HCT116 (cell line): Measurements from ENCODE around the gene SAMD14. TPM values are rescaled to one million over a fixed set of nuclear protein-coding genes. Genes with fewer than 3 reads are reported as not detected.

Experiments used
- ATAC-seq: fragments of 200-7000 bp; cut with Tn5 transposase; 2 replicates; pipeline ENCODE4 v1.9.1; 2020; ENCODE audit warnings: mild to moderate bottlenecking, moderate library complexity
- BruUV-seq: library from RNA; stranded (reverse); fragments of 400-500 nt; replicated peaks from 2 replicates; lab custom pipeline; 2021; lab: Mats Ljungman, UMichigan
- CTCF ChIA-PET: fragments of 300-600 bp; sonication (Branson Sonifier 250); formaldehyde crosslinking; loops from one replicate; lab custom pipeline; 2021; ENCODE audit warnings: antibody characterized with exemption; lab: Charles Lee
- POLR2A ChIA-PET: fragments of 300-600, 350-600 bp; sonication (Branson Sonifier 250); formaldehyde crosslinking; loops from one replicate; lab custom pipeline; 2021; ENCODE audit warnings: antibody characterized with exemption; lab: Charles Lee
- RAD21 ChIA-PET, 2 experiments: fragments of 300-600 bp; sonication (Branson Sonifier 250); formaldehyde crosslinking; loops; one replicate each; lab custom pipeline; 2023; ENCODE audit warnings: low total read pairs in 2 of 2; ENCODE audit not compliant: uncharacterized antibody in 2 of 2, unreplicated experiment in 2 of 2, low non-redundant PET in 1 of 2; lab: Charles Lee
- DNase-seq: peaks from one replicate; pipeline ENCODE4 v3.0.0-alpha.2; 2010; ENCODE audit warnings: low read depth, low spot score
- H2AFZ ChIP-seq: fragments of 200-600 bp; shearing (Covaris generic), sonication (generic); 2 replicates; pipeline ENCODE4 v1.6.1; 2017; ENCODE audit warnings: low read depth, mixed run types, mixed read lengths, antibody characterized with exemption, low read length; ENCODE audit not compliant: poor library complexity, severe bottlenecking
- H3K27ac ChIP-seq: 2 replicates; pipeline ENCODE4 v1.5.1; 2012; ENCODE audit warnings: low read depth, low read length
- H3K27me3 ChIP-seq: fragments of 200-600 bp; sonication (generic); 2 replicates; pipeline ENCODE4 v1.6.1; 2016; ENCODE audit warnings: mixed run types, low read length, mixed read lengths; ENCODE audit not compliant: insufficient read depth
- H3K36me3 ChIP-seq, 2 experiments: fragments of 200-500 bp in 1 of 2; fragments of 200-600 bp in 1 of 2; sonication (Bioruptor generic) in 1 of 2; sonication (generic) in 1 of 2; 2 replicates each; pipeline versions ENCODE4 v1.5.1 to v1.6.1; 2014 to 2016; ENCODE audit warnings: low read length in 2 of 2, inconsistent platforms in 1 of 2, mixed read lengths in 1 of 2, mixed run types in 1 of 2; ENCODE audit not compliant: insufficient read depth in 2 of 2, control insufficient read depth in 1 of 2
- H3K4me1 ChIP-seq, 2 experiments: fragments of 200-600 bp in 1 of 2; sonication (generic) in 1 of 2; 2 replicates each; pipeline versions ENCODE4 v1.5.1 to v1.6.1; 2012 to 2017; ENCODE audit warnings: low read length in 2 of 2, inconsistent platforms in 1 of 2, mild to moderate bottlenecking in 1 of 2, mixed read lengths in 1 of 2, mixed run types in 1 of 2, moderate library complexity in 1 of 2; ENCODE audit not compliant: insufficient read depth in 2 of 2, control insufficient read depth in 1 of 2
- H3K4me2 ChIP-seq: fragments of 200-600 bp; sonication (generic); 2 replicates; pipeline ENCODE4 v1.6.1; 2017; ENCODE audit warnings: mixed run types, low read length, mixed read lengths
- H3K4me3 ChIP-seq, 2 experiments: fragments of 200-600 bp in 1 of 2; sonication (generic) in 1 of 2; replicated peaks in 1 of 2; 2 replicates each; pipeline ENCODE4 v1.5.1; 2011 to 2016; ENCODE audit warnings: low read length in 2 of 2, control low read depth in 1 of 2, low read depth in 1 of 2, mild to moderate bottlenecking in 1 of 2, mixed read lengths in 1 of 2, mixed run types in 1 of 2
- H3K79me2 ChIP-seq: fragments of 200-600 bp; sonication (generic); 2 replicates; pipeline ENCODE4 v1.6.1; 2017; ENCODE audit warnings: mild to moderate bottlenecking, mixed run types, low read length, moderate library complexity, mixed read lengths; ENCODE audit not compliant: insufficient read depth
- H3K9ac ChIP-seq: fragments of 200-600 bp; sonication (generic); 2 replicates; pipeline ENCODE4 v1.6.1; 2016; ENCODE audit warnings: low read length, mixed read lengths
- H3K9me2 ChIP-seq: fragments of 200-600 bp; sonication (generic), shearing (Covaris generic); 2 replicates; pipeline ENCODE4 v1.6.1; 2017; ENCODE audit warnings: mixed run types, mild to moderate bottlenecking, moderate library complexity; ENCODE audit not compliant: insufficient read depth
- H3K9me3 ChIP-seq, 2 experiments: fragments of 200-500 bp in 1 of 2; fragments of 200-600 bp in 1 of 2; sonication (Bioruptor generic) in 1 of 2; sonication (generic) in 1 of 2; 2 replicates each; pipeline ENCODE4 v1.6.1; 2014 to 2017; ENCODE audit warnings: low read length in 2 of 2, mixed read lengths in 2 of 2, inconsistent platforms in 1 of 2, low read depth in 1 of 2, mild to moderate bottlenecking in 1 of 2, mixed run types in 1 of 2, moderate library complexity in 1 of 2; ENCODE audit not compliant: control insufficient read depth in 1 of 2, insufficient read depth in 1 of 2
- H4K20me1 ChIP-seq: fragments of 200-600 bp; sonication (generic), shearing (Covaris generic); 2 replicates; pipeline ENCODE4 v1.6.1; 2017; ENCODE audit warnings: mixed run types, mild to moderate bottlenecking, moderate library complexity; ENCODE audit not compliant: insufficient read depth
- CBX3 ChIP-seq: IDR thresholded peaks from 2 replicates; pipeline ENCODE4 v1.6.1; 2012; ENCODE audit warnings: low read depth
- CEBPB ChIP-seq: IDR thresholded peaks from 2 replicates; pipeline ENCODE4 v1.6.1; 2012; ENCODE audit warnings: low read depth
- ELF1 ChIP-seq: IDR thresholded peaks from 2 replicates; pipeline ENCODE4 v1.6.1; 2012; ENCODE audit warnings: low read depth, borderline replicate concordance
- EZH2 ChIP-seq: fragments of 200-600 bp; sonication (generic); IDR thresholded peaks from 2 replicates; pipeline ENCODE4 v1.6.1; 2017; ENCODE audit warnings: antibody characterized with exemption, mixed run types
- FOSL1 ChIP-seq: IDR thresholded peaks from 2 replicates; pipeline ENCODE4 v1.6.1; 2012; ENCODE audit warnings: low read depth
- JUND ChIP-seq: IDR thresholded peaks from 2 replicates; pipeline ENCODE4 v1.6.1; 2012
- POLR2A ChIP-seq: IDR thresholded peaks from 2 replicates; pipeline ENCODE4 v1.7.0; 2011; ENCODE audit warnings: borderline replicate concordance; ENCODE audit not compliant: insufficient read depth, insufficient read length; ENCODE audit errors: extremely low read depth
- POLR2AphosphoS5 ChIP-seq: IDR thresholded peaks from 2 replicates; pipeline ENCODE4 v1.6.1; 2011; ENCODE audit warnings: mild to moderate bottlenecking, low read depth, low read length, moderate library complexity
- RAD21 ChIP-seq: IDR thresholded peaks from 2 replicates; pipeline ENCODE4 v1.6.1; 2012; ENCODE audit warnings: low read depth, mild to moderate bottlenecking
- SIN3A ChIP-seq: IDR thresholded peaks from 2 replicates; pipeline ENCODE4 v1.6.1; 2012; ENCODE audit warnings: low read depth
- SP1 ChIP-seq: IDR thresholded peaks from 2 replicates; pipeline ENCODE4 v1.6.1; 2012; ENCODE audit warnings: low read depth
- SRF ChIP-seq: IDR thresholded peaks from 2 replicates; pipeline ENCODE4 v1.6.1; 2012; ENCODE audit warnings: low read depth
- ZFX ChIP-seq: fragments of 450-650 bp; IDR thresholded peaks from 2 replicates; pipeline ENCODE4 v1.6.1; 2017
- intact Hi-C: fragments of 100-400 bp; cut with micrococcal nuclease; formaldehyde crosslinking; loops from 2 replicates; pipeline ENCODE4 v1.10.0; 2022
- total RNA-seq: library from RNA; stranded (reverse); gene quantifications from one replicate; pipeline ENCODE4 v1.2.1, GENCODE V29; 2021; ENCODE audit not compliant: unreplicated experiment
- TF ChIP-seq, protein P1 (sequence below): IDR thresholded peaks from 2 replicates; pipeline ENCODE4 v1.6.1; 2012; ENCODE audit warnings: low read depth
- TF ChIP-seq, protein P2 (sequence below): IDR thresholded peaks from 2 replicates; pipeline ENCODE4 v1.6.1; 2012

The SAMD14 gene
- total RNA-seq, 1 experiment from 2014 or later: 1.5 TPM

DNA sequence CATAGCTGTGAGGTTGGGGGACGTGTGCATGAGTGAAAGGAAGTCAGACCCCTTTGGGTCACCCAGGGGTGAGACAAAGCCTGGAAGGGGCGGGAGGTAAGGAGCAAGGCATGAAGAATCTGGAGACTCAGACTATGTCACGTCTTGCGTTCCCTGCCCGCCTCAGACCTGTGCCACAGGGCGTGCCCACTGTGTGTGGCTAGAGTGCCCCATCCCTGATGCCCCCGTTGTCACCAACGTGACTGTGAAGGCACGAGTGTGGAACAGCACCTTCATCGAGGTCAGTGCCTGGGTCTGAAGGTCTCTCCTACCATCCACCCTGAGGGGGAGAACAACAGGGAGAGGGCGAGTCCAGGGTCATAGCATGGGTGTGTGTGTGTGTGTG lies 49.9 kb downstream of the SAMD14 start:
- H3K36me3 ChIP-seq: peaks cover 82 to 86% of the 10 kb centered on the region in 2 experiments
- no peak overlapping the region for H3K4me3 ChIP-seq
- no peaks in the 10 kb centered on the region for H3K27me3 ChIP-seq
- ATAC-seq: no peak; the same call in 1 of the 2 replicates
- POLR2A ChIA-PET: interaction anchor here (1.1 to 1.4 kb wide), 2 partner anchors 11 to 18 kb away, joined by 4 to 7 read pairs; no protein-coding TSS in a partner anchor
- DNase-seq: no peak
- peaks cover 33% of the 10 kb centered on the region; the same call in 1 of the 2 replicates for H3K79me2 ChIP-seq
- no TSS peak for BruUV-seq
- no peak overlapping the region for H2AFZ ChIP-seq
- intact Hi-C loops: no loop called here
- peak overlapping the region; percentile 42; the same call in 1 of the 2 replicates for H3K27ac ChIP-seq
- TF ChIP-seq ELF1 (no peak), POLR2AphosphoS5 (no peak), EZH2 (no peak)
- TF ChIP-seq, all 23 proteins: peak for 0
- Histone ChIP-seq H4K20me1 (peaks cover 5% of the 10 kb centered on the region; the same call in 1 of the 2 replicates), H3K4me2 (no peak overlapping the region), H3K4me1 (peaks cover 6 to 16% of the 10 kb centered on the region in 2 experiments; a peak in 2 of 4 replicates), H3K9me3 (no peaks in the 10 kb centered on the region), H3K9ac (no peak overlapping the region), H3K9me2 (no peaks in the 10 kb centered on the region)
- RAD21 ChIA-PET: interaction anchor here (0.7 to 1.4 kb wide), 6 partner anchors 13 to 54 kb away, joined by 3 to 5 read pairs (median 4); partner anchors contain the start of gene ITGA3 (in 1 of the 2)
- CTCF ChIA-PET: interaction anchor here (0.7 to 3.5 kb wide), 19 partner anchors 8 to 72 kb away, joined by 3 to 38 read pairs (median 4); partner anchors contain the start of gene ITGA3

DNA sequence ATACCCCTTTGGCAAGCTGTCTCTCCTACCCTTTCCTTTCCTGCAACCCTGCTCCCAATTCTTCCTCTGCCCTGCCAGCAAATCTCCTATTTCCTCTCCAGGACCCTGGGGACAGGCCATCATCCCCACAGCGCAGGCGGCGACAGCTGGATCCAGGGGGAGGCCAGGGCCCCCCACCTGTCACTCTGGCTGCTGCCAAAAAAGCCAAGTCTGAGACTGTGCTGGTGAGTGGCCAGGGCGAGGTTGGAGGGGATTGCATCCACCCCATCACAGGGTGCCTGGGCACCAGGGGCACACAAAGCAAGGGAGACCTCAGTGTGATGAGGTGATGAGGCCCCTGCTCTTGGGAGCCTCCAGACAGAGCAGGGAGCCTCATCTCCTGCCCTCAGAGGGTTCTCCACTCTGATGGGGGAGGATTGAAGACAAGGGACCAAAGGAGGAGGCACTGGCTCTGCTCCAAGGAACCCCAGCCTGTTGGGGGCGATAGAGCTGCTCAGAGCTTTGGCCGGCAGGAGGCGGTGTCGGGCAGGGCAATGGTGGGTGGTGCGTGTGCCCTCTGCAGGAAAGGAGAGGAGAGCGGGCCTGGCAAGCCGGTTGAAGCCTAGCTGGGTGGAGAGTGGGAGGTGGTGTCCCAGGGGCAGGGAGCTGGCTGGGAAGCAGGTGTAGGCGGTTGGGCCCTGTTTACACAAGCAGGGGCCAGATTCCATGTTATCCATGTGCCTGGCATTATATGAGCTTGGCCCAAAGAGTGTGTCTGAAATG lies 50.4 kb downstream of the SAMD14 start:
- H2AFZ ChIP-seq: no peak overlapping the region
- H3K36me3 ChIP-seq: peaks cover 86 to 89% of the 10 kb centered on the region in 2 experiments
- no peaks in the 10 kb centered on the region for H3K9me3 ChIP-seq
- 0 out of 2 replicates have a peak overlapping the region, but pooled peaks have one; percentile 6 for H3K4me2 ChIP-seq
- H3K4me1 ChIP-seq: peaks cover 6 to 16% of the 10 kb centered on the region in 2 experiments; a peak in 2 of 4 replicates
- H3K9ac ChIP-seq: no peak overlapping the region
- H4K20me1 ChIP-seq: peaks cover 5% of the 10 kb centered on the region; the same call in 1 of the 2 replicates
- BruUV-seq: no TSS peak
- ChIA-PET CTCF (interaction anchor here (0.7 to 3.5 kb wide), 19 partner anchors 9 to 72 kb away, joined by 3 to 38 read pairs (median 4); partner anchors contain the start of gene ITGA3), POLR2A (interaction anchor here (1.1 to 1.4 kb wide), 2 partner anchors 12 to 18 kb away, joined by 4 to 7 read pairs; no protein-coding TSS in a partner anchor), RAD21 (interaction anchor here (0.7 to 1.4 kb wide), 6 partner anchors 14 to 53 kb away, joined by 3 to 5 read pairs (median 4); partner anchors contain the start of gene ITGA3 (in 1 of the 2))
- peaks cover 38% of the 10 kb centered on the region; the same call in 1 of the 2 replicates for H3K79me2 ChIP-seq
- no peaks in the 10 kb centered on the region for H3K27me3 ChIP-seq
- peak; percentile 93 for ATAC-seq
- intact Hi-C loops: no loop called here
- no peaks in the 10 kb centered on the region for H3K9me2 ChIP-seq
- DNase-seq: peak; percentile 65
- H3K4me3 ChIP-seq: no peak overlapping the region
- H3K27ac ChIP-seq: peak overlapping the region; percentile 42
- TF ChIP-seq POLR2AphosphoS5: peak; percentile 58; the same call in 1 of the 2 replicates
- no peak; the same call in 1 of the 2 replicates for TF ChIP-seq SRF
- TF ChIP-seq, protein P1, sequence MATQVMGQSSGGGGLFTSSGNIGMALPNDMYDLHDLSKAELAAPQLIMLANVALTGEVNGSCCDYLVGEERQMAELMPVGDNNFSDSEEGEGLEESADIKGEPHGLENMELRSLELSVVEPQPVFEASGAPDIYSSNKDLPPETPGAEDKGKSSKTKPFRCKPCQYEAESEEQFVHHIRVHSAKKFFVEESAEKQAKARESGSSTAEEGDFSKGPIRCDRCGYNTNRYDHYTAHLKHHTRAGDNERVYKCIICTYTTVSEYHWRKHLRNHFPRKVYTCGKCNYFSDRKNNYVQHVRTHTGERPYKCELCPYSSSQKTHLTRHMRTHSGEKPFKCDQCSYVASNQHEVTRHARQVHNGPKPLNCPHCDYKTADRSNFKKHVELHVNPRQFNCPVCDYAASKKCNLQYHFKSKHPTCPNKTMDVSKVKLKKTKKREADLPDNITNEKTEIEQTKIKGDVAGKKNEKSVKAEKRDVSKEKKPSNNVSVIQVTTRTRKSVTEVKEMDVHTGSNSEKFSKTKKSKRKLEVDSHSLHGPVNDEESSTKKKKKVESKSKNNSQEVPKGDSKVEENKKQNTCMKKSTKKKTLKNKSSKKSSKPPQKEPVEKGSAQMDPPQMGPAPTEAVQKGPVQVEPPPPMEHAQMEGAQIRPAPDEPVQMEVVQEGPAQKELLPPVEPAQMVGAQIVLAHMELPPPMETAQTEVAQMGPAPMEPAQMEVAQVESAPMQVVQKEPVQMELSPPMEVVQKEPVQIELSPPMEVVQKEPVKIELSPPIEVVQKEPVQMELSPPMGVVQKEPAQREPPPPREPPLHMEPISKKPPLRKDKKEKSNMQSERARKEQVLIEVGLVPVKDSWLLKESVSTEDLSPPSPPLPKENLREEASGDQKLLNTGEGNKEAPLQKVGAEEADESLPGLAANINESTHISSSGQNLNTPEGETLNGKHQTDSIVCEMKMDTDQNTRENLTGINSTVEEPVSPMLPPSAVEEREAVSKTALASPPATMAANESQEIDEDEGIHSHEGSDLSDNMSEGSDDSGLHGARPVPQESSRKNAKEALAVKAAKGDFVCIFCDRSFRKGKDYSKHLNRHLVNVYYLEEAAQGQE: no peak
- TF ChIP-seq CEBPB: no peak
- no peak for TF ChIP-seq SIN3A
- no peak for TF ChIP-seq JUND
- peak; percentile 42; the same call in 1 of the 2 replicates for TF ChIP-seq SP1
- no peak for TF ChIP-seq ELF1
- TF ChIP-seq CBX3: peak; percentile 94; the same call in 1 of the 2 replicates
- no peak for TF ChIP-seq ZFX
- no peak for TF ChIP-seq EZH2
- TF ChIP-seq, protein P2, sequence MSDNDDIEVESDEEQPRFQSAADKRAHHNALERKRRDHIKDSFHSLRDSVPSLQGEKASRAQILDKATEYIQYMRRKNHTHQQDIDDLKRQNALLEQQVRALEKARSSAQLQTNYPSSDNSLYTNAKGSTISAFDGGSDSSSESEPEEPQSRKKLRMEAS: peak; percentile 48; the same call in 1 of the 2 replicates
- no peak for TF ChIP-seq FOSL1
- TF ChIP-seq POLR2A: no peak
- TF ChIP-seq RAD21: peak; percentile 83
